SK-N-MC (cell line): ENCODE data around the gene FAM83C.

Experiments
- EZH2 ChIP-seq: fragments of 200-600 bp; sonication (generic); IDR thresholded peaks from one replicate; pipeline ENCODE4 v1.6.1; 2017; ENCODE audit warnings: antibody characterized with exemption
- FOXP2 ChIP-seq: optimal IDR thresholded peaks from 2 replicates; pipeline ENCODE3; 2011; ENCODE audit warnings: mild to moderate bottlenecking, moderate library complexity; ENCODE audit not compliant: insufficient read depth; ENCODE audit errors: extremely low read length, control extremely low read depth
- POLR2AphosphoS5 ChIP-seq: IDR thresholded peaks from 2 replicates; pipeline ENCODE4 v1.6.1; 2012; ENCODE audit warnings: mild to moderate bottlenecking, low read depth, low read length, borderline replicate concordance

DNA sequence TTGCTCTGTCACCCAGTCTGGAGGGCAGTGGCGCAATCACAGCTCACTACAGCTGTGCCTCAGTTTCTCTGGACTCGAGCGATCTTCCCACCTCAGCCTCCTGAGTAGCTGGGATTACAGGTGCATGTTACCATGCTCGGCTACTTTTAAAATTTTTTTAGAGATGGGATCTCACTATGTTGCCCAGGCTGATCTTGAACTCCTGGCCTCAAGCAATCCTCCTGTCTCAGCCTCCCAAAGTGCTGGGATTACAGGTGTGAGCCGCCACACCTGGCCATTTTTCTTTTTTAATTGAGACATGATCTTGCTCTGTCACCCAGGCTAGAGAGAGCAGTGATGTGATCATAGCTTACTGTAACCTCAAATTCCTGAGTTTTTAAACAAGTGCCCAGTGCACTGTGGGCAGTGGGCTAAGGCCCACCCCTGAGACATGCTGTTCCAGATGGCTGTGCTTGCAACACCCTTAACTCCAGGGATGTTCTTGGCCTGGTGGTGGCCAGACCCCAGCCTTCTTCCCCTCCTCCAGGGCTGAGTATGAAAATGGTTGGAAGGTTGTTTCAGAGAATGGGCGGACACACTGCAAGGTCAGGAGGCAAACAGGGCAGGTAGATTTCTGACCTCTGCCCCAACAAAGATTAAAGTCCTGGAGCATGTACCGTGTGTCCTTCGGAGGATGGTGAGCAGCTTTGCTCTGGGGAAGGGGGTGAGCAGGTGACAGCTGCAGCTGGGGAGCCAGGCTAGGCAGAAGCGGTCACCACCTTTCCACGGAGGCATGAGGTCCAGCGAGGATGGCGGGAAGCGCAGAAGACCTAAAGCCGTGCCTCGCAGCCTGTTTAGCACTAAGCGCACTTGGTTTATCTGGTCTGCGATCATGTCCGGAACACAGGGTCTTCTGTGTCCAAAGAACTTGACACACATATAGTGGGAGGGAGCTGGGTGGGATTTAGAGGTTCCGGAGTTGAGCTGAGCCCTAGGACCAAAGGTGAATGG, 1.4 kb upstream of the FAM83C start:
- TF ChIP-seq EZH2 (no peak), POLR2AphosphoS5 (no peak), FOXP2 (no peak)
